Thymus (tissue), 11 donors: Measurements from ENCODE around the gene VMA21. TPM values are rescaled to one million over a fixed set of nuclear protein-coding genes. Genes with fewer than 3 reads are reported as not detected.

Source experiments
- DNase-seq, 9 donors: peaks; one replicate each; pipeline ENCODE4 v3.0.0-alpha.2; 2013; ENCODE audit warnings: low spot score in 9 of 9, low read depth in 6 of 9, missing footprints in 1 of 9
- H3K27ac ChIP-seq, 2 donors: one replicate each; pipeline ENCODE4 v1.5.1; 2013; ENCODE audit warnings: control low read depth in 1 of 2, low read depth in 1 of 2, low read length in 1 of 2, mild to moderate bottlenecking in 1 of 2, moderate library complexity in 1 of 2
- H3K27me3 ChIP-seq, 2 donors: one replicate each; pipeline ENCODE4 v1.5.1; 2013; ENCODE audit warnings: low read length in 1 of 2; ENCODE audit not compliant: control insufficient read depth in 2 of 2, insufficient read depth in 1 of 2
- H3K36me3 ChIP-seq, 2 donors: one replicate each; pipeline ENCODE4 v1.5.1; 2013; ENCODE audit warnings: low read length in 1 of 2, mild to moderate bottlenecking in 1 of 2, moderate library complexity in 1 of 2; ENCODE audit not compliant: control insufficient read depth in 2 of 2, insufficient read depth in 2 of 2
- H3K4me1 ChIP-seq, 2 donors: one replicate each; pipeline ENCODE4 v1.5.1; 2013; ENCODE audit warnings: low read length in 2 of 2; ENCODE audit not compliant: control insufficient read depth in 2 of 2, insufficient read depth in 2 of 2
- H3K4me3 ChIP-seq, 2 donors: one replicate each; pipeline ENCODE4 v1.5.1; 2013; ENCODE audit warnings: low read length in 2 of 2, control low read depth in 1 of 2, mild to moderate bottlenecking in 1 of 2
- H3K9me3 ChIP-seq, 2 donors: one replicate each; pipeline ENCODE4 v1.5.1; 2013; ENCODE audit warnings: low read length in 1 of 2, mild to moderate bottlenecking in 1 of 2; ENCODE audit not compliant: control insufficient read depth in 2 of 2, insufficient read depth in 1 of 2
- WGBS: extraction: QIAGEN DNeasy Blood & Tissue Kit; methylation state at CpG from one replicate; pipeline ENCODE4 v1.1.7; 2013; 5-methylcytosine and 5-hydroxymethylcytosine counted together
- polyA plus RNA-seq: library from polyadenylated mRNA; stranded (reverse); fragments of 200-250 nt; gene quantifications from one replicate; pipeline ENCODE4 v1.2.3, GENCODE V29; 2013
- total RNA-seq: library from RNA; stranded (reverse); fragments of 120-200 nt; gene quantifications from one replicate; pipeline ENCODE4 v1.2.4, GENCODE V29; 2013
- donor health status: healthy.

Gene VMA21
- total and polyA plus RNA-seq, 2 donors: 15.8 to 21.9 TPM

GRCh38 chrX:151386838-151387459 is 10.1 kb upstream of the VMA21 start:
- Histone ChIP-seq H3K27ac (no peak overlapping the region), H3K36me3 (no peaks in the 10 kb centered on the region), H3K9me3 (no peaks in the 10 kb centered on the region), H3K27me3 (no peaks in the 10 kb centered on the region), H3K4me1 (no peaks in the 10 kb centered on the region), H3K4me3 (no peak overlapping the region)
- 89% methylated on average over 3 of the region's 3 CpGs for WGBS
- DNase-seq: no peak

- Histone ChIP-seq H3K9me3 (no peaks in the 10 kb centered on the region), H3K27ac (no peak overlapping the region), H3K36me3 (no peaks in the 10 kb centered on the region), H3K27me3 (no peaks in the 10 kb centered on the region), H3K4me1 (peaks cover 6 to 8% of the 10 kb centered on the region in 2 donors), H3K4me3 (no peak overlapping the region)
- WGBS: 97% methylated on average over 22 of the region's 22 CpGs
- DNase-seq: no peak
These were observed 5.3 kb upstream of the VMA21 start for GRCh38 chrX:151391722-151392121.

GRCh38 chrX:151393514-151393913 is 3.5 kb upstream of the VMA21 start:
- Histone ChIP-seq H3K4me1 (peaks cover 6 to 8% of the 10 kb centered on the region in 2 donors), H3K27ac (no peak overlapping the region), H3K9me3 (no peaks in the 10 kb centered on the region), H3K27me3 (no peaks in the 10 kb centered on the region), H3K4me3 (no peak overlapping the region), H3K36me3 (no peaks in the 10 kb centered on the region)
- 8% methylated on average over 1 of the region's 1 CpG for WGBS
- DNase-seq: peak in 8 of 9 donors; percentile 4 to 82 (median 39)

GRCh38 chrX:151396042-151396824 is 773 bp upstream of the VMA21 start:
- peak in 8 of 9 donors; percentile 1 to 69 (median 20) for DNase-seq
- H3K27ac ChIP-seq: peak overlapping the region; percentile 95 to 96
- 18% methylated on average over 20 of the region's 20 CpGs for WGBS
- no peaks in the 10 kb centered on the region for H3K36me3 ChIP-seq
- no peaks in the 10 kb centered on the region for H3K9me3 ChIP-seq
- H3K27me3 ChIP-seq: no peaks in the 10 kb centered on the region
- H3K4me3 ChIP-seq: peak overlapping the region; percentile 63 to 80
- H3K4me1 ChIP-seq: peaks cover 6 to 8% of the 10 kb centered on the region in 2 donors

DNA sequence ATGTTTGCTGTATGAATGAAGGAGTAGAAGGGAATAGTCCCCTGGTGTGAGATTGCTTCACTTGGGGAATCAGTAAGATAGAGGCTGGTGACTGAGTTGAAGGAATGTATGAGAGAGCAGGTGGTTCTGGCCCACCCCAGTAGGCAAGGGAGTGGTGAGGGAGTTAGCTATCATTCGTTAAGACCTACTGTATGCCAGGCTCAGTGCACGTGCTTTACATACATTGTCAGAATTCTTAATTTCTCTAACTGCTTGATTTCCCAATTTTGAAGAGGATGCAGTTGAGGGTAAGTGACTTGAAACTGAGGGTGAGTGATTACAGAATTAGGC is 700 bp downstream of the VMA21 start:
- Histone ChIP-seq H3K4me1 (peaks cover 6 to 8% of the 10 kb centered on the region in 2 donors), H3K36me3 (no peaks in the 10 kb centered on the region), H3K4me3 (peak overlapping the region; percentile 63 to 80), H3K9me3 (no peaks in the 10 kb centered on the region), H3K27ac (peak overlapping the region; percentile 88 to 90), H3K27me3 (no peaks in the 10 kb centered on the region)
- peak in 4 of 9 donors; percentile 1 to 10 (median 2) for DNase-seq
- 4% methylated on average over 2 of the region's 2 CpGs for WGBS

DNA sequence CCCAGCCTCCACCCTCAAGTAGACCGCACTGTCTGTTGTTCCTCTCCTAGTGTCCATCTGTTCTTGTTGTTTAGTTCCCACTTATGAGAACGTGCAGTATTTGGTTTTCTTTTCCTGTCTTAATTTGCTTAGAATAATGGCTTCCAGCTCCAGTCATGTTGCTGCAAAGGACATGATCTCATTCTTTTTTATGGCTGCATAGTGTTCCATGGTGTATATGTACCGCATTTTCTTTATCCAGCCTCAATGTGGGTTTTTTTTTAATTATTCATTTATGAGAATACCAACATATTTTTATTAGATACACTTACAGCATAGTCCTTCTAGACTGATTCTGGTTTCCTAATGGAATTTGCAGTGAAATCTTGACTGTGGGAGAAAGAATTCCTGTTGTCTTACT is 1.3 kb downstream of the VMA21 start:
- no peaks in the 10 kb centered on the region for H3K9me3 ChIP-seq
- no peak for DNase-seq
- H3K27ac ChIP-seq: no peak overlapping the region
- no peaks in the 10 kb centered on the region for H3K36me3 ChIP-seq
- H3K27me3 ChIP-seq: no peaks in the 10 kb centered on the region
- H3K4me1 ChIP-seq: peaks cover 6 to 8% of the 10 kb centered on the region in 2 donors
- H3K4me3 ChIP-seq: no peak overlapping the region
- 77% methylated on average over 3 of the region's 3 CpGs for WGBS

GRCh38 chrX:151402719-151403390 is 5.8 kb downstream of the VMA21 start:
- no peak overlapping the region for H3K27ac ChIP-seq
- DNase-seq: no peak
- no peaks in the 10 kb centered on the region for H3K27me3 ChIP-seq
- no peaks in the 10 kb centered on the region for H3K4me1 ChIP-seq
- 97% methylated on average over 22 of the region's 22 CpGs for WGBS
- H3K9me3 ChIP-seq: no peaks in the 10 kb centered on the region
- no peaks in the 10 kb centered on the region for H3K36me3 ChIP-seq
- H3K4me3 ChIP-seq: no peak overlapping the region

DNA sequence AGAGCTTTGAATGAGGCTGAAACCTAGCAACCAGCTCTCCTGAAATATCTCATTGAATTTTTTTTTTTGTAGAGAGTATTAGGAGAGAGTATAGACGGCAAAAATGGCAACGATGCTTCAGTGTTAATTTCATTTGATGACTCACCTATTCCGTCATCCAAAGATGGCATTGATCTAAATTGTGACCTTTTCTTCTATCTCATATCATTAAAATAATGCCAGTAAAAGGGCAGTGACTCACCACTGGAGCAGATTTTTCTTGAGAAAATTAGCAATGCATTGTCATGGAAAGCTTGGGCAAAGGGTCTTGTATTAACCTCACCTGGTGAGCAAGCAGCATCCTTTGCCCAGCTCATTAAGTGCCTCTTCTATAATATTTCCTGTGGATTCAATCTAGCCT is 19.6 kb downstream of the VMA21 start:
- no peak overlapping the region for H3K4me3 ChIP-seq
- no peaks in the 10 kb centered on the region for H3K36me3 ChIP-seq
- H3K27me3 ChIP-seq: no peaks in the 10 kb centered on the region
- WGBS: 96% methylated on average over 3 of the region's 3 CpGs
- H3K4me1 ChIP-seq: no peaks in the 10 kb centered on the region
- no peaks in the 10 kb centered on the region for H3K9me3 ChIP-seq
- no peak for DNase-seq
- H3K27ac ChIP-seq: no peak overlapping the region

DNA sequence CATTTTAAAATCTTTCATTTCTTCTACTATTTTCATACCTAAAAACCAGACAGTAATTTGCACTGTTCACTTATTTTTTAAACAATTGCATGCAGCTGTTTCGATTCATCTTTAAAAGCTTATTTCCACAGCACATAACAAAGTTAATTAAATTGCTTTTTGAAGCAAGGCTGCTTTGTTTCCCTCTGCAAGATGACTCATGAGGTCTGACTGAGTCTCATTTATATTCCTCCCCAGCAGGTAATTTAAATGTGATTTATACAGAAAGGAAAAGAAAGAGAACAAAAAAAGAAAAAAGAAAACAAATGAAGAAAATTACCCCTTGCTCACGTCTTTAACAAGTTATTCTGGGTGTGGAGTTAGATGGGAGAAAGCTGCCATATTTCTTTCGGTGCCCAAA is 22.8 kb downstream of the VMA21 start:
- H3K36me3 ChIP-seq: no peaks in the 10 kb centered on the region
- no peaks in the 10 kb centered on the region for H3K4me1 ChIP-seq
- WGBS: 87% methylated on average over 3 of the region's 3 CpGs
- no peak overlapping the region for H3K27ac ChIP-seq
- no peaks in the 10 kb centered on the region for H3K9me3 ChIP-seq
- H3K4me3 ChIP-seq: no peak overlapping the region
- H3K27me3 ChIP-seq: no peaks in the 10 kb centered on the region
- DNase-seq: no peak
